DMS 273 (cell line): ENCODE results near the gene TSHZ2.
A peak's percentile ranks its signal among the peaks of the same experiment; 100 is the strongest.
"Not testable (repeated sequence)": the region's sequence is repeated elsewhere in the genome, so short reads cannot be mapped to it uniquely, and the experiment has no call there.

Experiments used
- DNase-seq: peaks from one replicate; lab custom pipeline; 2025; ENCODE audit not compliant: unreplicated experiment; lab: John Stamatoyannopoulos, UW

Gene TSHZ2

DNA sequence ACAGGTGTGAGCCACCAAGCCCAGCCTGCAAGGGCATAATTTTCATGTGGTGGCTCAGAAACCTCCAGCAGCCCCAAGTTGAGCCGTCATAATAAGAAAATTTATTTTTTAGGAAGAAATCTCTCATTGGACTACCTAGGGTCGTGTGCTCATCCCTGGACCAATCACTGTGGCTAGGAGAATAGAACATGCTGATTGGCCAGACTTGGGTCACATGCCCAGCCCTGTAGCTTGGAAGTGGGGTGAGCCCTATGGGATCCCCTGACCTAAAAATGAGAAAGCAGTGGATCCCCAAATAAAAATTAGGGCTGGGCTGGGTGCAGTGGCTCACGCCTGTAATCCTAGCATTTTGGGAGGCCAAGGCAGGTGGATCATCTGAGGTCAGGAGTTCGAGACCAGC lies 466.2 kb downstream of the TSHZ2 start:
- DNase-seq = no peak

DNA sequence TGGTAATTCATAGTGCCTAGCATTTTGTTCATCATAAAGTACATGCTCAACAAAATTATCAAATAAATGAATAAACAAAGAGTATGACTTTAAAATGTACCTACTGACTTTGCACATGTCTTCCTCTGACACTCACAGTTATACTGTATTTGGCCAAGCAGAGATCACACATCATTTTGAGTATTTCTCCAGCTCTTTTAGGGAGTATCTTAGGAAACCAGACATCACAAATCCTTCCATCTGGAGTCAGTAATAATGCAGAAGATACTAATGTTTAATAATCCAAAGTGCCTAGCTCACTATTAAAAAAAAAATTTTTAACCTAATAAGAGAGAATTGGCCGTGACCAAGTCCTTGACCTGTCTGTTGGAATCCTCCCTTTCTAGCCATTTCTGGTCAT lies 466.9 kb downstream of the TSHZ2 start:
- DNase-seq = no peak

DNA sequence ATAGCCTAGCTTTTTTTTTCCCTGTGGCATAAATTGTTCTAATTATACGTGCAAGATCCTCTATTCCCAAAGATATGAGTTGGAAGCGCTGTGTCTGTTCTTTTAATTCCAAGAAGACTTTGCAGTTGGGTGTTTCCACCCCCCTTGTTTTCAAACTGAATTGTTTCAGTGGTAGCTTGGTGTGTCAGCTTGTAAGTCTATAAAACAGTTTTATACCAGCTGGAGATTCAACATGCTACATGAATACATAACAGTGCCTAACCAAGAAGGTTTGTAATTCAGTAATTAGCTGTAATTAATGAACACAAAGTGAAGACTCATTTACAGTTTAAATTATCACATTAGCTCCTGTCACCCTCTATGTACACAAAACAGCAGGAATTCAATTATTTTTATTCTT lies 467.5 kb downstream of the TSHZ2 start:
- DNase-seq = no peak

DNA sequence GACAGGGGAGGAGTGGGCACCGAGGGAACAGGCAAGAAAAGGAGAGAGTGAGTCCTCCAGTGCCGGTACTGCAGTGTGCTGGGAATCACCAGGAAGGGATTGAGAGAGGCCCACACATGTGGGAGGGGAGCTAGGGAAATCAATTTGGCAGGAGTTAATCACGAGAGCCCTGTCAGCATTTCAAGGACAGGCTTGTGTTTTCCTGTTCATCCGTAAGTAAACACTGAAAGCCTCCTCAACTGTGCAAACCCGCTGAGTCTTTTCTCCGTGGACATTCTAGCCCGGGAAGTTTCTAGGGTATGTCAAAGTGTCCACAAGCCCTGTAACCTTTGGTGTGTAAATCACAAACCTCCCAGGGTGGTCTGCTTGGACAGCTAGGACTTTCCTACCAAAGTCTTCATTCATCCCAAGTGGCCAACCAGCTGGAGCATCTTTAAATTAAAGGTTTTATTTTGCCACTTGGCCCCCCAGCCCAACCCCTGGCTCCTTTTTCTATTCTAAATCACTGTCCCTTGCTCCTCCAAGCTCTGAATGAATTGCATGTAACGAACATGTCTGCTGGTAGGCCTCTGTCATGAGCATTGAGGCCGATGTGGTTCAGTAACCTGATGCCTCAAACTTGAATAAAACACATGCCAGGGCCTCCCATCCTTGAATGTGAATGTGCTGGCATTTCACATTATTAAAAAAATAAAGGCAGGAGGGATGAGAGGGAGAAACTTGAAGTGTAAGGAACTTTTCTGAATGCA lies 472.4 kb downstream of the TSHZ2 start:
- no peak for DNase-seq

DNA sequence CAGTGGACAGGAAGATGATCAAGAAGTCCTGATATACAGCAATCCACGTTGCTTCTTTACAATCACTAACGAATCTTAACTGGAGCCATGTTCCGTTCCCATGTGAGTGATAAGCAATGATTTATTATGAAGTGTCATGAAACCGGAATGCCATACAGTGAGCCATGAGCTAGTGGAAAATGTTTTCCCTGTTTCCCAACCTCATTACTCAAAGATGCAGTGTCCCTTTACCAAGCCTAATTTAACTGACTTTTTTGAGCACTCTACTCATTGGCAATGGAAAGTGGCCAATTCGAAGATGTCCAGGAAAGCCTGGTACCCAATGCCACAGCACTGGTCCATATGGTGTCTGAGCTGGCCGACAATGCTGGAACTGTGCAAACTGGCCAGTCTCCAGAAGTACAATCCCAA lies 473.2 kb downstream of the TSHZ2 start:
- peak; percentile 21 for DNase-seq

DNA sequence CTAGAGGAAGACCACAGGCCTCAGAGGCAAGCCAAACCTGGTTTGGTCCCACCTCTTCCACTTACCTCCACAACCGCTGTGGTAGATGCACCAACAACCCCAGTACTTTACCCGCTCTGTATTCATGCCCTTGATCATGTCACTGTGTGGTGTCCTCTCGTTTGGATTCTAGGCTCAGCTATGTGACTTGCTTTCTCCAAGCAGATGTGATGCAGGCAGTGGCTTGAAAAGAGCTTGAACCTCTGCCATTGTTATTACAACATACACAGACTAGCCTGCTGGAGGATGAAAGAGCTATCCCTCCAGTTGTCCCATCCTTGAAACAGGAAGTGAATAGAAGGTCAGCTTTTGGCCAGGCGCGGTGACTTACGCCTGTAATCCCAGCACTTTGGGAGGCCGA lies 473.8 kb downstream of the TSHZ2 start:
- no peak for DNase-seq

DNA sequence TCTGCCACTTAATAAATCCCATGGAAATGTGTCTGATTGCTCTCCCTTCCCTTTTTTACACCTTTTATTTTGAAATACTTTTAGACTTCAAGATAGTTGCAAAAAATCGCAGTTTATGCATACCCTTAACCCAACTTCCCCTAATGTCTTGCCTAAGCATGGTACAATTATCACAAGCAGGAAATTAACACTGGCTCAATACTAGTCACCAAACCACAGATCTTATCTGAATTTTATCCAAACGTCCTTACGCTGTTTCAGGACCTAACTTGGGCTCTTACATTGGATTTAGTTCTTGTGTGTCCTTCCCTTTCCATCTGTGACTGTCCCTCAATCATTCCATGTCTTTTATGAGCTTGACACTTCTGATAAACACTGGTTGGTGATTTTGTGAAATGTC lies 475.2 kb downstream of the TSHZ2 start:
- DNase-seq = no peak

DNA sequence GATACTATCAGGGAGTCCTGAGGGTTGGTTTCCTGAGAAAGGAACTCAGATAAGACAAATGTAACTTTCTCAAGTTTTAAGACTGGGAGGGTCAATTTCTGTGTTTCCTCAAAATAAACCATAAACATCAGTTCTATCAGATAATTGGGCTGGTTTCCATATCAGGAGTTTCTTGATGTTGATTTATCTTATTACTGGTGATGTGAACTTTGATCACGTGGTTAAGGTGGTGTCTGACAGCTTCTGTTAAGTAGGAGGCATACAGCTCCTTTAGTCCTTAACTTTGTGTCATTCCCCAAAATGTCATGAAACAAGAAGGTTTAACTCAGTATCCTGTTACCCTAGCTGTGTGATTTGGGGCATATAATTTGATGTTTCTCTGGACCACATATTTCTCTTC lies 476.3 kb downstream of the TSHZ2 start:
- no peak for DNase-seq

DNA sequence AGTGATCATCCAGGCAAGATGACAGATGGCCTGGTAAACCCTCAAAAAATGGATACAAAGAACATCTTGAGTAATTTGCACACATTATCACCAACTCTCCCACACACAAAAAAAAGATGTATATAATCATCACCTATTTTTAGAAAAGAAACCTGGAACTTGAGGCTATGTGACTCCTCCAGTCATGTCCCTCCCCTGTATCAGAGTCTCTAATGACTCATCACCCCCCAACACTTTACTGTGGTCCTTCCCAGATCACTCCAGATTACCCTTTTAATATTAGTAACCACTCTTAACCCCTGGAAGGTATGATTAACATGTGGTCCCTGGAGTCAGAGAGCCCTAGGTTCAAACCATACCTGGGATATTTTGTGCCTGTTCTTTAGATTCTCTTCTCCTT lies 476.7 kb downstream of the TSHZ2 start:
- DNase-seq = no peak

DNA sequence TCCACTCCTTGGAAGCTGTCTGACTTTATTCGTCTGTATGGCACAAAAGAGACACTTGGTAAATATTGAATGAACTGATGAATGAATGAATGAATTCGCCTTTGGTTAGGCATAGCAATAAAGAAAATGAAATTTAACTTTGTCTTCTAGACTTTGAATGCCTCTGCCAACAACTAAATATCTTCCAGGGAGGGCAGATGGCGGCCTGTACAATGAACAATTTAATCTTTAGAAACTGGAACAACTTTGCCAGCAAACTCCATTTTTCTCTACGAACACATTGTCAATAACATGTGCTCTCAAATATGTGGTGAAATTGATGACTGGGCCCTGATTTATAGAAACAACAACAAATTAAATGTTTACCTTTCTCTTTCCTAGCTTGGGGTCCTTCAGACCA lies 480.9 kb downstream of the TSHZ2 start:
- no peak for DNase-seq

DNA sequence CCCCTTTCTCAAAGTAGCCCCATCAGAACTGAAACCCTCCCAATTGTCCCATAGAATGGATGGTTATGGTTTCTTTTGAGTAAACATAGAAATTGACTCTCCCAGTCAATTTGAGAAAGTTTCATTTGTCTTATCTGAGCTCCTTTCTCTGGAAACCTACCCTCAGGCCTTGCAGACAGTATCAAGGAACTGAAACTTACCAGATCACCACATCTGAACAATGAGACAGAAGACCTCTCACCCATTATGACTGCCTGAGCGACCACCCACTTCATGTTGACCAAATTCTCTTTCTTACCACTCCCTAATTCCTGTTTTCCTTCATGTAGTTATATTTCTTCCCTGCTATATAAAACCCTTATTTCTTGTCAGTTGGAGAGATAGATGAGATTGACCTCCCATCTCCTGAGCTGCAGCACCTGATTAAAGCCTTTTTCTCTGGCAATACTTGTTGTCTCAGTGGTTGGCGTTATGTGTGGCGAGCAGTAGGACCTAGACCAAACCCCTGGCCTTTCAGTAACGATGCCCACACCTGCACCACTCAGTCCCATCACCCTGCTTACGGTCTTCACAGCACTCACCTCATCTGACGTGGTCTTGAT lies 482.6 kb downstream of the TSHZ2 start:
- DNase-seq = no peak

DNA sequence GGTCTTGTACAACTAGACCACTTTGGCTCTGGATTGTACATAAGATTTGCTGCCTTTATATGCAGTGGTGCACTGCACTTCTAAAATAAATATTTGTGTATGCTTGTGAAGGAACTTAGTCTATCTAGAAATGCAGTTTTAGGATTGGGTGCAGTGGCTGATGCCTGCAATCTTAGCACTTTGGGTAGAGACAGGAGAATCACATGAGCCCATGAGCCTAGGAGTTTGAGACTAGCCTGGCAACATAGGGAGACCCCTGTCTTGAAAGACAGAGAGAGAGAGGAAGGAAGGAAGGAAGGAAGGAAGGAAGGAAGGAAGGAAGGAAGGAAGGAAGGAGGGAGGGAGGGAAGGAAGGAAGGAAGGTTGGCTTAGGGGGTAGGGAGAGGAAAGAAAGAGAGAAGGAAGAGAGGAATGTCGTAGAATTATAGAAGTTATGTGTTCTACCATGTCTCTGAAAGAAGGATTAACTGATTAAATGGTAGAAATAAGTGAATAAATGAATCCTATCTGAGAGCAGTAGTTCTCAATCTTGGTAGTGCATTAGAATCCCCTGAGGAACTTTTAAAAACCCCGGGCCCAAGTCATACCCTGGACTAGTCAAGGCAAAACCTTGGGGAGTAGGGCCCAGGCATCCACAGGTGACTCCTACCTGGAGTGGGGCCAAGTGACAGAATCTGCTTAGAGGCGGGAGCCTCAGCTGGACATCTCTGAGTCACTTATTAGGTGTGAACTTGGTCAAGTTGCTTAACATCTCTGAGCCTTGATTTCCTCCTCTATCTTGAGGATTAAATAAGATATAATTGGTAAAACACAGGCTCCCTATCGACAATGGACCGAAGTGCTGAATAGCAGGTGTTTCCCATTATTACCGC lies 491.2 kb downstream of the TSHZ2 start:
- DNase-seq = no peak

DNA sequence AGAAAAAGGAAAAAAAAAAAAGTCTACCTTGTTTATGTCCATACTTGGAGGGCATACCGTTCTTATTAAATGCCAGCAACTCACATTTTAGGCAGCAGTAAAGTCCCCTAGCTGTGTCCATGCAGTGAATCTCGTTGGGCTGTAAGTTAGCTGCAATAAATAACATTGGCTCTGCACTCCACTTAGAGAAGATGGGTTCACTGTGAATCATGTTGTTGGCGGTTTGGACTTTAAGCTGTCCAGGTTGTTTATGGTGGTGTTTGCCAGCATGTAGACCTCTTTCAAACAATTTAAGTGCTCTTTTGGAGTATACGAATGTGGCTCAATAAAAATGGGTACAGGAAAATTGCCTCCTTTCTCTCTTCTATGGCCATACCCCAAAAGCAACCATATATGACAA lies 494.1 kb downstream of the TSHZ2 start:
- no peak for DNase-seq

DNA sequence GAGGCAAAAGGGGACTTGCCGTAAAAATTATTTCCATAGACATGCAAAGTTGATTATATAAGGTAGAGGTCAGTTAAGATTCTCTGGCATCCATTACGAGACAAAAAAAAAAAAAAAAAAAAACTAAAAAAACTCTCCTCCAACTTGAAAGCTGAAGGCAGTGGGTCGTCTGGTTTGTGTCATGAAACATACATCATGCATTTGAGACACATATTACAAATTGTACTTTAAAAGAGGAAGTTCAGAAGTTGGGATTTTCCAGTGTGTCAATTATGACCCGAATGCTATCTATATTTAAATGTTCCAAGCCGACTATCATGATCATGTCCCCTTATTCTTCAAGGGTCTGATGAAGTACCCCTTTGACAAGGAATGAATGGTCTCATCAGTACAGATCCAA lies 496.4 kb downstream of the TSHZ2 start:
- no peak for DNase-seq

DNA sequence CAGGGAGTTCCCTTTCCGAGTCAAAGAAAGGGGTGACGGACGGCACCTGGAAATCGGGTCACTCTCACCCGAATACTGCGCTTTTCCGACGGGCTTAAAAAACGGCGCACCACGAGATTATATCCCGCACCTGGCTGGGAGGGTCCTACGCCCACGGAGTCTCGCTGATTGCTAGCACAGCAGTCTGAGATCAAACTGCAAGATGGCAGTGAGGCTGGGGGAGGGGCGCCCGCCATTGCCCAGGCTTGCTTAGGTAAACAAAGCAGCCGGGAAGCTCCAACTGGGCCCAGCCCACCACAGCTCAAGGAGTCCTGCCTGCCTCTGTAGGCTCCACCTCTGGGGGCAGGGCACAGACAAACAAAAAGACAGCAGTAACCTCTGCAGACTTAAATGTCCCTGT lies 500.7 kb downstream of the TSHZ2 start:
- not testable (repeated sequence) for DNase-seq

DNA sequence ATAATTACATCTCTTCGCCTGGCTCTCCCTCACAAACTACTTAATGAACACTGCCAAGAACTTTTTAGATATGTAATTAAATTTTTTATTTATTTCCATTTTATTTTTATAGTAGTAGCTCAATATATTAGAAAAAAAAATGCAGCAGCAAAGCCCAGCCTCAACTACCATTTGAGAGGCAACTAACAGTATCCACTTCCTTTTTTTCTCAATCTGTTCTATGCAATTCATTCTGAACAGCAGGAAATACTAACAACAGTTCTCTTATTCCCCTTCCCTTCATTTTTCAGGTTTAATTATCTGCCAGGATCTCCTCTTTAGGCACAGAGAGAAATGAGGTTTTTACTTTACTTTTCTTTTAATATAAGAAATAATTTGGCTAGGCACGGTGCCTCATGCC lies 508.8 kb downstream of the TSHZ2 start:
- DNase-seq = no peak

DNA sequence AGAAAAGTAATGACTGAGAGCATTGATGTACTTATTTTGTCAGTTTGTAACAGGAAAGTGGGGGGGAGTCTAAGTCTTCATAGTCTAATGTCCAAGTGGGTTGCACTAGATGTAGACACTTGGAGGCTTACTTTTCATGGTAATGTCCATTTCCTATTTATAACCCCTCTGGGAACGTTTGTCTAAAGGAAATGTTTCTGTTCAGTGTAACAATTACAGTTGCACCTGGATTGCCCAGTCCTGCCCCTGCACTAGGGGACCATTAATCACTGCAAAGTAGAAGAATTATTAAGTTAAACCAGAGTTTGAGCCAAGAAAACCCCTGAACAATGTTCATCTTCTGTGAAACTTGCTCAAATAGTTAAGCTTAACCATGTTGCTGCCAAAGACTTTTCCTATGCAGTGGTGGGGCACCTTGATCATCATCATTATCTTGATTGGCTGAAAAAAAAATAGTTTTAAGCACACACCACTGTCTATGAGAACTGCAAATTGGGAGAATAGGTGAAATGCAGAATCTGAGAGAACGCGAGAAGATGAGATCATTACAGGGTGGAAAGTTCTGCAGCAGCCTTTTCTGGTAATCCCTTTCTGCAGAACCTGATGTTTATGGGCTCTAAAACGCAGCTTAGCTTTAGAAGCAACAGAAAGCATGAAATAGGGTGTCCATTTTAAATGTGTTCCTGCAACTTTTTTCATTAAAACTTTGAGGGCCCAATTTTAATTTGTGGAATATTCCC lies 515.5 kb downstream of the TSHZ2 start:
- DNase-seq = no peak

DNA sequence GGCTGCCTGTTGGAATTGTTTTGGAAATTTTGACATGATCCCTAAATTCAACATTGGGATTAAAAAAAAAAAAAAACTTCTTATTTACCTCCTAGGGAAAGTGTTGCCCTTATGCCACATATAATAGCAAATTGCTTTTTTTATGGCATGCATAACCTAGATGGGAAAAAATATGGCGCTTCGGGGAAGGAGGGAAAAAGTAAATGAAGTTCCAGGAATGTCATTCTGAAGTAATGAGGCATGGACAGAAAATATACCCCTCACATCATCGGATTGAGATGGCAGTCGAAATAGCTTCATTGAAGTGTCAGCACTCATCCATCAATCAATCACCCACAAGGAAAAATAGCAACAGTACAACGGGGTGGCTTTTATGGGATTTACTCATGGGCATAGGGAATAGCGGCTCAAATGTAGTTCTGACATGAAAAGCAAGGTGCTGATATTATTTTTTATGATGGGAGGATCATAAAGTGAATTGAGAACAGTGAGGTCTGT lies 516.7 kb downstream of the TSHZ2 start:
- no peak for DNase-seq

DNA sequence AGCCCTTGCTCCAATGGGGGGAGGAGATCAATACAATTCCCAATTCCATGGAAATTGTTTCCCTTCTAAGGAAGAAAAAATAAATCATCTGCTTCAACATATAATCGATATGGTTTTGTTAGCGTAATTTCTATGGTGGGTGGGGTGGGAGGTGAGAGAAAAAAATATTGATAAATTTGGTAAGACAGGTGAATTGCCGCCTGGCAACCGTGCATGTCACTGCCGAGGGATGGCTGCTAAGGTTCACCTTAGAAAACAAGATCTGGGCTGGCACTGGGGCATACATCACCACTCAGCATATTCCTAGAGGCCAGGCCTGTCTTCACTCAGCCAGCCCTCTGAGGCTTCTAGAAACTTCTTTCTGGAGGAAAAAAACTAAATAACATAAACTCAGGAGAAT lies 517.4 kb downstream of the TSHZ2 start:
- DNase-seq = no peak

DNA sequence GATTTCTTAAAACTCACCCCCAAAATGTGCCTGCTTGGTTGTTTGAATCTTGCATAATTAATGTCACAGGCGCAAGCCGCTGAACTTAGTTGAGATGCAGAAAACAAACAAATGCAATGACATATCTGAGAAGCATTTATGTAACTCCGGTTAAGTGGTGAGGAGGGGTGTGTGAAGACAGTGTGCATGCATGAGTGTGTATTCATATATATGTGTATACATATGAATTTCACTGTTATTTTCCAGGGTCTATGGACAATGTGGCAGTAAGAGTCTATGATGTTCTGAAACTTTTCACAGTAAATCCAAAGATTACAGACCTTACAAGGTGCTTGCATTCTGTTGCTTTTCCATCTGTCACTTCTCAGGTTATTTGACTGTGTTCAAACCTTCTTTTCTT lies 518.5 kb downstream of the TSHZ2 start:
- no peak for DNase-seq

DNA sequence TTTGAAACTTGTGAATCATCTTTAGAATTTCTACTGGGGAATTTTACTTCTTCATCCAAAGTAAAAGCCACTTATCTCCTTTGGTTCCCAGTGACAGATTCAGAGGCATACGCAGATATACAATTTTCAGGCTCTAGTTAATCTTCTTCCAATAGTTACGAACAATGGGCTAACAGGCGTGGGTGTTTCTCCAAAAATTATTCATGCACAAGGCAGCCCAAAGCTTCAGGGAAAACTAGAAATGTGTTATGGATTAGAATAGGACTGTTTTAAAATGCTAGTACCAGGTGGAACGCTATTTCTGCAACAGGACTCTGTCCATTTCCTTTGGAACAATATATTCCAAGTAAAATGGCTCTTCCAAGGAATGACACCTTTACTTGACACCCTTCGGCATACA lies 519.3 kb downstream of the TSHZ2 start:
- no peak for DNase-seq
